Nephron (organoid): ENCODE results near the gene SORT1.
"Not testable (repeated sequence)": the region's sequence is repeated elsewhere in the genome, so short reads cannot be mapped to it uniquely, and the experiment has no call there.

Experiments
- H3K27ac Mint-ChIP-seq, 3 experiments: 2 replicates each; pipeline ENCODE4 v1.8.0; 2020; ENCODE audit warnings: mixed read lengths in 3 of 3, mild to moderate bottlenecking in 2 of 3, moderate library complexity in 1 of 3
- H3K27me3 Mint-ChIP-seq: 2 replicates; pipeline ENCODE4 v1.8.0; 2021; ENCODE audit warnings: low read depth, mild to moderate bottlenecking, moderate library complexity, mixed read lengths
- H3K36me3 Mint-ChIP-seq: 2 replicates; pipeline ENCODE4 v1.8.0; 2020; ENCODE audit warnings: low read depth, mixed read lengths
- H3K4me1 Mint-ChIP-seq: 2 replicates; pipeline ENCODE4 v1.8.0; 2020; ENCODE audit warnings: mixed read lengths
- H3K4me3 Mint-ChIP-seq, 3 experiments: 2 replicates each; pipeline ENCODE4 v1.8.0; 2020; ENCODE audit warnings: mild to moderate bottlenecking in 3 of 3, mixed read lengths in 3 of 3, moderate library complexity in 2 of 3
- H3K9me3 Mint-ChIP-seq: 2 replicates; pipeline ENCODE4 v1.8.0; 2020; ENCODE audit warnings: mixed read lengths
- TF ChIP-seq, protein P1 (sequence below), 3 experiments: fragments of 200-600 bp; sonication (generic); IDR thresholded peaks; one replicate each; pipeline ENCODE4 v1.5.0; 2021; ENCODE audit warnings: antibody characterized with exemption in 3 of 3; ENCODE audit not compliant: unreplicated experiment in 3 of 3

Gene SORT1

DNA sequence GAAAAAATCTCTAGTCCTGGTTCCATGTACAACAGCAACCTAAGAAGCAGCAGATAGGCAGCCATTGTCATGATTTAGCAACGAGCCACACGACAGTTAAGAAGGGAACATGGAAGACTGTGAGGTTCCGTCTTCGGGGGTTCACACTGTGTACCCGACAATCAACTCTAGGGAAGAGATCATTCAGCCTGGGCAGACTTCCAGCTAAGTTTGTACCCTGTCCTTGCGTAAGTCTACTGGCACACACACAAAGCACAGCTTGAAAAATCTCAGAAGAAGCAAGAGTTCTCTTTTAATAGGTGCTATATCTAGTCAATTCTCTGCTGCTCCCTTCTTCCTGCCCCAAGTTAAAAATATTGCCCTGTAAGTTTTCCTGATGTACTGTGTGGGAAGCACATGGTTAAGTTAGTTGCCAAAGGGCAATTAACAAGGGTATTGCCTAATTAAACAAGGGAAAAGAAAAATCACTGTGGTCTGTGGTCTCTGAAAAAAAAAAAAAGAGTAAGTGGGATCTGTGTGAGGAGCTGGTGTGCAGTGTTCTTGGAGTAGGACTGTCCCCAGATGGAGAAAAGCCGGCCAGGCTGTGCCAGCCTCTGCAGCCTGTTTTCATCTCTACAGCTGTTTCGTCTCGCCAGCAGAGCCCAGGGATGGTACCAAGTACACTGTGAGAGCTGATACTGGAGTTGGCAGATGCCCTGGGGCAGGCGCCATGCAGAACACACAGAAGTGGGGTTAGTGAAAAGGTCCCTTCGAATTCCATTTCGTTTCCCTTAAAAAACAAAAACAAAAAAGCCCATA, 84.5 kb downstream of the SORT1 start:
- H3K36me3 Mint-ChIP-seq, result peaks cover 29% of the 10 kb centered on the region
- peaks cover 18% of the 10 kb centered on the region for H3K4me1 Mint-ChIP-seq
- no peak overlapping the region for H3K27ac Mint-ChIP-seq
- no peaks in the 10 kb centered on the region for H3K9me3 Mint-ChIP-seq
- no peaks in the 10 kb centered on the region for H3K27me3 Mint-ChIP-seq
- TF ChIP-seq, protein P1, sequence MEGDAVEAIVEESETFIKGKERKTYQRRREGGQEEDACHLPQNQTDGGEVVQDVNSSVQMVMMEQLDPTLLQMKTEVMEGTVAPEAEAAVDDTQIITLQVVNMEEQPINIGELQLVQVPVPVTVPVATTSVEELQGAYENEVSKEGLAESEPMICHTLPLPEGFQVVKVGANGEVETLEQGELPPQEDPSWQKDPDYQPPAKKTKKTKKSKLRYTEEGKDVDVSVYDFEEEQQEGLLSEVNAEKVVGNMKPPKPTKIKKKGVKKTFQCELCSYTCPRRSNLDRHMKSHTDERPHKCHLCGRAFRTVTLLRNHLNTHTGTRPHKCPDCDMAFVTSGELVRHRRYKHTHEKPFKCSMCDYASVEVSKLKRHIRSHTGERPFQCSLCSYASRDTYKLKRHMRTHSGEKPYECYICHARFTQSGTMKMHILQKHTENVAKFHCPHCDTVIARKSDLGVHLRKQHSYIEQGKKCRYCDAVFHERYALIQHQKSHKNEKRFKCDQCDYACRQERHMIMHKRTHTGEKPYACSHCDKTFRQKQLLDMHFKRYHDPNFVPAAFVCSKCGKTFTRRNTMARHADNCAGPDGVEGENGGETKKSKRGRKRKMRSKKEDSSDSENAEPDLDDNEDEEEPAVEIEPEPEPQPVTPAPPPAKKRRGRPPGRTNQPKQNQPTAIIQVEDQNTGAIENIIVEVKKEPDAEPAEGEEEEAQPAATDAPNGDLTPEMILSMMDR (IDR thresholded peaks at IDR 0.05; ENCODE audit: unreplicated experiment in 3 of 3), result no peak
- H3K4me3 Mint-ChIP-seq, result no peak overlapping the region

DNA sequence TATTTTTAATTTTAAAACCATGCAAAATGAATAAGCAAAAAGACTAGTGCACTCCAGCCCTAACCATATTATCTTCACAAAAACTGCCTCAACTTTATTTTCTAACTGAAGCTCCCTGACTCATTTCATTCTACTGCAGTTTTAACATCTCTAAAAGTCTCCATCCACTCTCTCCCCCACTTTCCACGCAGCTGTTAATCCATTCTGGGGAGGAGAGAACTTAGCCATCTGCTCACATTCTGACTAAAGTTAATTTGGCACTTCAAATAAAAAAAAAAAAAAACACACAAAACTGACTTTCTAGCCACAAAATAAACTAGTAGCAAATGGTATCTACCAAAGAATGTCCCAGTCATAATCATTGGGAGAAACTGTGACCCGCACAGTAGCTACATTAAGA, 85.5 kb downstream of the SORT1 start:
- Mint-ChIP-seq H3K4me1 (peaks cover 23% of the 10 kb centered on the region), H3K4me3 (no peak overlapping the region), H3K27me3 (no peaks in the 10 kb centered on the region), H3K9me3 (no peaks in the 10 kb centered on the region), H3K27ac (no peak overlapping the region), H3K36me3 (peaks cover 29% of the 10 kb centered on the region)
- TF ChIP-seq, protein P1 (IDR thresholded peaks at IDR 0.05; ENCODE audit: unreplicated experiment in 3 of 3), result no peak

GRCh38 chr1:109309347-109309746, 88.4 kb downstream of the SORT1 start:
- no peaks in the 10 kb centered on the region for H3K9me3 Mint-ChIP-seq
- peak overlapping the region; percentile 36 to 78 (median 55) for H3K27ac Mint-ChIP-seq
- H3K27me3 Mint-ChIP-seq, result no peaks in the 10 kb centered on the region
- TF ChIP-seq, protein P1 (IDR thresholded peaks at IDR 0.05; ENCODE audit: unreplicated experiment in 3 of 3), result no peak
- peaks cover 42% of the 10 kb centered on the region for H3K4me1 Mint-ChIP-seq
- no peak overlapping the region for H3K4me3 Mint-ChIP-seq
- H3K36me3 Mint-ChIP-seq, result peaks cover 14% of the 10 kb centered on the region

- Mint-ChIP-seq H3K27ac (peak overlapping the region in 1 of 3 experiments; percentile 22), H3K36me3 (no peaks in the 10 kb centered on the region), H3K4me3 (no peak overlapping the region), H3K4me1 (peaks cover 42% of the 10 kb centered on the region), H3K27me3 (no peaks in the 10 kb centered on the region), H3K9me3 (no peaks in the 10 kb centered on the region)
- TF ChIP-seq, protein P1 (IDR thresholded peaks at IDR 0.05; ENCODE audit: unreplicated experiment in 3 of 3), result no peak
Measured at GRCh38 chr1:109307274-109308021, 90.3 kb downstream of the SORT1 start.

GRCh38 chr1:109306832-109307273, 90.9 kb downstream of the SORT1 start, which contains the start of gene MYBPHL:
Gene MYBPHL (minus strand): TSS chr1:109307011. CDS start chr1:109306991, 20 bp downstream.
- H3K9me3 Mint-ChIP-seq, result no peaks in the 10 kb centered on the region
- H3K36me3 Mint-ChIP-seq, result no peaks in the 10 kb centered on the region
- no peak within 1 kb of the TSS for H3K4me3 Mint-ChIP-seq
- TF ChIP-seq, protein P1 (IDR thresholded peaks at IDR 0.05; ENCODE audit: unreplicated experiment in 3 of 3), result no peak
- peak within 1 kb of the TSS; percentile 17 to 52 (median 22) for H3K27ac Mint-ChIP-seq
- H3K4me1 Mint-ChIP-seq, result peaks cover 36% of the 10 kb centered on the region
- H3K27me3 Mint-ChIP-seq, result no peaks in the 10 kb centered on the region

DNA sequence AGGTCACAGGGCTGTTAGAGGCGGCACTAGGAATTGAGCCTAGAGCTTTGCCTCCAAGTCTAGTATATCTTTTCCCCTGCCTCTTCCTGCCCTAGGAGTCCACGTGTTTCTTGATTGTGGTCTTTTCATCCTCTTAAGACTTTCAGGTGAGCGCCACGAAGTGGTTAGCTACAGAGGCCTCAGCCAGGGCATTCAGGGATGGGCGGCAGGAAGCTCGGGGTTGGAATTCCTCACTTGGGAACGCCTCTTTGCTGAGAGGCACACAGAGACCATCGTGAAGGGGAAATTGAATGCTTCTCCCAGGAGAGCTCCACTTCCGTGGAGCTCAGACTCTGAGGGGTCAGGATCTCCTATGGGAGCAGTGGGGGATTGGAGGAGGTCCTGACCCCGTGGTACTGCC, 91.7 kb downstream of the SORT1 start:
- not testable (repeated sequence) for H3K9me3 Mint-ChIP-seq, H3K4me3 Mint-ChIP-seq, H3K27me3 Mint-ChIP-seq, H3K36me3 Mint-ChIP-seq
- Mint-ChIP-seq H3K27ac (peak overlapping the region in 2 of 3 experiments; percentile 17 to 52), H3K4me1 (peaks cover 36% of the 10 kb centered on the region)
